Activated CD8-positive, alpha-beta T cell treated with anti-CD3 and anti-CD28 coated beads for 36 hours (primary cell): ENCODE data around the gene ZSCAN20. TPM values are rescaled to one million over a fixed set of nuclear protein-coding genes. Genes with fewer than 3 reads are reported as not detected.

Experiments
- ATAC-seq: fragments of 200-7000 bp; cut with Tn5 transposase; one replicate; pipeline ENCODE4 v1.10.0; 2021; ENCODE audit warnings: mild to moderate bottlenecking, moderate library complexity
- CTCF ChIA-PET: fragments of 350-600 bp; sonication (Branson Sonifier 250); formaldehyde crosslinking; loops from one replicate; lab custom pipeline; 2021; ENCODE audit warnings: antibody characterized with exemption; lab: Charles Lee
- POLR2A ChIA-PET: fragments of 350-600 bp; sonication (Branson Sonifier 250); formaldehyde crosslinking; loops from one replicate; lab custom pipeline; 2021; ENCODE audit warnings: antibody characterized with exemption; lab: Charles Lee
- DNase-seq: peaks from one replicate; pipeline ENCODE4 v3.0.0-alpha.2; 2020
- H3K27ac Mint-ChIP-seq: one replicate; pipeline ENCODE4 v1.8.0; 2021; ENCODE audit warnings: mild to moderate bottlenecking, mixed read lengths
- H3K27me3 Mint-ChIP-seq: one replicate; pipeline ENCODE4 v1.8.0; 2021; ENCODE audit warnings: mixed read lengths
- H3K36me3 Mint-ChIP-seq: one replicate; pipeline ENCODE4 v1.8.0; 2021; ENCODE audit warnings: low read depth, mixed read lengths
- H3K4me1 Mint-ChIP-seq: one replicate; pipeline ENCODE4 v1.8.0; 2021; ENCODE audit warnings: low read depth, mixed read lengths
- H3K4me3 Mint-ChIP-seq: one replicate; pipeline ENCODE4 v1.8.0; 2021; ENCODE audit warnings: mild to moderate bottlenecking, moderate library complexity, mixed read lengths
- H3K9me3 Mint-ChIP-seq: one replicate; pipeline ENCODE4 v1.8.0; 2021; ENCODE audit warnings: mixed read lengths
- intact Hi-C: fragments of 100-400 bp; cut with micrococcal nuclease; formaldehyde crosslinking; loops from one replicate; pipeline ENCODE4 v1.10.0; 2022
- total RNA-seq, 2 experiments: library from RNA; stranded (reverse); gene quantifications; one replicate each; pipeline ENCODE4 v1.2.3, GENCODE V29; 2021
- TF ChIP-seq, protein P1 (sequence below): fragments of 200-600 bp; IDR thresholded peaks from one replicate; pipeline ENCODE4 v1.8.0; 2022; ENCODE audit warnings: antibody characterized with exemption, mild to moderate bottlenecking

Gene ZSCAN20
- total RNA-seq, 2 experiments from 2014 or later = 2.6 to 3.2 TPM

DNA sequence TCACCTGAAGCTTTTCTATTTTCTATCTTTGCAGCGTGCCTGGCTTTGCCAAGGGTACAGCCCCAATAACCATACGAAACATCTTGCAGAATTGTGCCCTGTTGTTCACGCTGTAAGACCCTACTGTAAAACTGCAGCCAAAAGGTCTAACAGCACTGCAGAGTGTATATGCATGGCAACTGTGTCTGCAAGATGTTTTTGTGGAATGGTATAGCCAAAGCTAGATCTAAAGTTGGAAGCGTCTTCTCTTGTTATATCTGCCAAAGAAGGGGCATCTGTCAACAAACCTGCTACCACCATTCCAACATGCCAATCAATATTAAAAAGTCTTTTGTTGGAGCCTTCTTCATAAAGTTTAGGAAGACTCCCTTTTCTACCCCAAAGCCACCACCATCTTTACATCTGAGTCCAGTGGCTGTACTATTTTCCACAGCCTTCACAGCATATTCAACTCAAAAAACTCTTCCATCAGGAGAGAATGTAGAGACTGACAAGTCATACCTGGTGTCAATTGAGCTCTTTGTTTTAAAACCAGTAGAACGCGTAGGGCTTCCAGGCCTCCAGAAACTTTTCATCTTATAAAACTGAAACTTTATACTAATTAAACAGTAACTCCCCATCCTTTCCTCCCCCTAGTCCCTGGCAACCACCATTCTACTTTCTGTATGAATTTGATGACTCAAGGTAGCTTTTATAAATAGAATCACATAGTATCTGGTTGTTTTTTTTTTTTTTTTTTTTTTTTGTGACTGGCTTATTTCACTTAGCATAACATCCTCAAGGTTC, 40.0 kb downstream of the ZSCAN20 start:
- intact Hi-C loops = no loop called here
- ChIA-PET CTCF (no interaction called here), POLR2A (no interaction called here)
- DNase-seq (no peak), ATAC-seq (no peak)
- TF ChIP-seq, protein P1, sequence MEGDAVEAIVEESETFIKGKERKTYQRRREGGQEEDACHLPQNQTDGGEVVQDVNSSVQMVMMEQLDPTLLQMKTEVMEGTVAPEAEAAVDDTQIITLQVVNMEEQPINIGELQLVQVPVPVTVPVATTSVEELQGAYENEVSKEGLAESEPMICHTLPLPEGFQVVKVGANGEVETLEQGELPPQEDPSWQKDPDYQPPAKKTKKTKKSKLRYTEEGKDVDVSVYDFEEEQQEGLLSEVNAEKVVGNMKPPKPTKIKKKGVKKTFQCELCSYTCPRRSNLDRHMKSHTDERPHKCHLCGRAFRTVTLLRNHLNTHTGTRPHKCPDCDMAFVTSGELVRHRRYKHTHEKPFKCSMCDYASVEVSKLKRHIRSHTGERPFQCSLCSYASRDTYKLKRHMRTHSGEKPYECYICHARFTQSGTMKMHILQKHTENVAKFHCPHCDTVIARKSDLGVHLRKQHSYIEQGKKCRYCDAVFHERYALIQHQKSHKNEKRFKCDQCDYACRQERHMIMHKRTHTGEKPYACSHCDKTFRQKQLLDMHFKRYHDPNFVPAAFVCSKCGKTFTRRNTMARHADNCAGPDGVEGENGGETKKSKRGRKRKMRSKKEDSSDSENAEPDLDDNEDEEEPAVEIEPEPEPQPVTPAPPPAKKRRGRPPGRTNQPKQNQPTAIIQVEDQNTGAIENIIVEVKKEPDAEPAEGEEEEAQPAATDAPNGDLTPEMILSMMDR = no peak
- Mint-ChIP-seq H3K27ac (no peak overlapping the region), H3K9me3 (peaks cover 1% of the 10 kb centered on the region), H3K4me1 (peaks cover 8% of the 10 kb centered on the region), H3K36me3 (no peaks in the 10 kb centered on the region), H3K27me3 (peaks cover 9% of the 10 kb centered on the region), H3K4me3 (no peak overlapping the region)

DNA sequence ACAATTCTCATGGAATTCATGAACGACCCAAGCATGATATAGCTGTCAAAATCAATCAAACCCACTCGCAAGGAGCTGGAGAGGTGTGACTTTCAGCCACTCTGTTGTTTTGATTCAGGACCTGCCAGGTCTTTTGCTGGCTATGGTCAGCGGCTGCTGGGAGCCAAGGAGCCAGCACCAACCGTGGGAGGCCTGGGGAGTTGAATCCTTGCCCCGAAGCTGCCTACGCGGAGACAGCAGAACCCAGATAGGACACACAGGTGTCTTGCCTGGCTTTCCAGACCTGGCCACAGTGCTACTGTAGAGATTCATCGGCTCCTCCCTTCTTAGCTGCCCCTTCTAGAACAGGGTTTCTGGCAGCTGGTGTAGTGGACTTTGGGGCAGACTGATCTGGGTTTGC, 42.7 kb downstream of the ZSCAN20 start:
- Mint-ChIP-seq H3K36me3 (no peaks in the 10 kb centered on the region), H3K9me3 (peaks cover 1% of the 10 kb centered on the region), H3K4me3 (no peak overlapping the region), H3K4me1 (peaks cover 8% of the 10 kb centered on the region), H3K27me3 (peaks cover 6% of the 10 kb centered on the region), H3K27ac (no peak overlapping the region)
- ChIA-PET POLR2A (no interaction called here), CTCF (no interaction called here)
- intact Hi-C loops = no loop called here
- ATAC-seq (no peak), DNase-seq (no peak)
- TF ChIP-seq, protein P1 = no peak

DNA sequence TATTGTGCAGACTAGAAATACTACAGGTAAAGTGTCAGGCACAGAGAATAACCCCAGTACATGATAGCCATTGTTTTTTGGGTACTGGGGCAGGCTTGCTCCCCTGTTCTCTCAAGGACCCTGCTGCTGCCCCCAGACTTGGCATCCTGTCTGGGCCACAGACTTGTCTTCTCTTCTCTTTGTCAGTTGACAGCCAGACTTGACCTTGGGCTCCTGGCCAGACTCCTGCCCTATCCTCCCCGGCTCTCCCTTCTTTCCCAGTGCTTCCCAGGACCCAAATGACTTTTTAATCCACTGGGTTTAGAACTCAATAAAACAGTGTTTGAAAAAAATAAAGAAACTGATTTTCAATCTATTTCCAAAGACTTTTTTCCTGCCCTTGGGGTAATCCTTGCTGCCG, 43.2 kb downstream of the ZSCAN20 start:
- intact Hi-C loops = no loop called here
- Mint-ChIP-seq H3K4me3 (no peak overlapping the region), H3K36me3 (no peaks in the 10 kb centered on the region), H3K27ac (no peak overlapping the region), H3K4me1 (peaks cover 8% of the 10 kb centered on the region), H3K27me3 (peaks cover 5% of the 10 kb centered on the region), H3K9me3 (peaks cover 1% of the 10 kb centered on the region)
- TF ChIP-seq, protein P1 = no peak
- ChIA-PET CTCF (no interaction called here), POLR2A (no interaction called here)
- no peak for ATAC-seq
- DNase-seq = no peak

DNA sequence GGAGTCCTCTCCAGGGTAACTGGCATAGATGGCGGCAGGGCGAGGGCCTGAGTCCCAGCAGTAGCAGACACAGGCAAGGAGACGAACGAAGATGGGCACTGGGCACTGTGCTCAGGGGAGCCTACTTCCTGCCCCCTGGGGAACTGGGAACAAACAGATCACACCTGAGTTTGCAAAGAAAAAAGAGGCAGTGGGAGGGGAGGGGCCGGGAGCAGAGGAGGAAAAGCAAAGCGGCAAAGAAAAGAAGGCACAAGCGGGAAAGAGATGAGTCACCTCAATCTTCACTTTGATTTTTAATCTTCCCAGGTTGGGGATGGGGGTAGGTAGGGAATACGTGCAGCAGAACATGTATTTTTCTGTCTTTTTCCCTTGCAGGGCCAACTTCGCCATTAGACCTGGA, 44.0 kb downstream of the ZSCAN20 start:
- peaks cover 3% of the 10 kb centered on the region for H3K27me3 Mint-ChIP-seq
- POLR2A ChIA-PET = no interaction called here
- CTCF ChIA-PET = no interaction called here
- intact Hi-C loops = no loop called here
- ATAC-seq (no peak), DNase-seq (no peak)
- H3K4me1 Mint-ChIP-seq = peaks cover 8% of the 10 kb centered on the region
- no peak overlapping the region for H3K27ac Mint-ChIP-seq
- no peak overlapping the region for H3K4me3 Mint-ChIP-seq
- TF ChIP-seq, protein P1 = no peak
- H3K36me3 Mint-ChIP-seq = no peaks in the 10 kb centered on the region
- peaks cover 1% of the 10 kb centered on the region for H3K9me3 Mint-ChIP-seq

DNA sequence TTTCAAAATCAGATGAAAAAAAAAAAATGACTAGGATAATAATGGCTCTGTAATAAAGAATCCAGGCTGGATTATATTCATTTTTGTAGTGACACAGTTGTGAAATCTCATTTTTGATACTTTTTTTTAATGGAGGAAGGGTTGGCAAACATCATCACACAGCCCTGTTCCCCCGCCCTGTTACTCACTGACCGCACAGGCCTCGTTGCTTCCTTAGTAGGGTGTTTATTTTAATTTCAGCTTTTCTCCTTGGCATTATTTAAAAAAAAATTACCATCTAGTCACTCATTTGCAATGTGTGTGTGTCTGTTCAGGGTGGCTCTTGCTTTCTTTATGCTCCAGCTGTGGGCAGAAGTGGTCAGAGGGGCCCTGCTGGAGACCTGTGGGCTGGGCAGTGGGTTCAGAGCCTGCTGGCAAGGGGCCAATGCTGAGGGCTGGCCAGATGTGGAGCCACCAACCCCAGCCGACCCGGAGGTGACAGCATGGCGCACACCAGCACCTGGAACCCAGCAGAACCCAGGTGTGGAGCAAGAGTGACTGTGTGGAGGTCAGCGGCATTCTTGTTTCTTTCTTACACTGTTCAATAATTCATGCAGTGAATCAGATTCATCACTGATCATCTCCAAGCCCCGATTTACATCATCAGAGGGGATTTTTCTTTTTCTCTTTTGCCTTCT, 44.6 kb downstream of the ZSCAN20 start:
- Mint-ChIP-seq H3K27ac (no peak overlapping the region), H3K9me3 (peaks cover 1% of the 10 kb centered on the region), H3K4me3 (no peak overlapping the region), H3K36me3 (no peaks in the 10 kb centered on the region), H3K27me3 (peaks cover 3% of the 10 kb centered on the region), H3K4me1 (peaks cover 8% of the 10 kb centered on the region)
- DNase-seq (no peak), ATAC-seq (no peak)
- ChIA-PET CTCF (no interaction called here), POLR2A (no interaction called here)
- intact Hi-C loops = no loop called here
- TF ChIP-seq, protein P1 = no peak
